HS-27A (cell line): ENCODE data around the gene RMRP.

Experiments
- DNase-seq: peaks from one replicate; pipeline ENCODE4 v3.0.0-alpha.2; 2012; ENCODE audit warnings: low read depth, missing footprints

The RMRP gene

DNA sequence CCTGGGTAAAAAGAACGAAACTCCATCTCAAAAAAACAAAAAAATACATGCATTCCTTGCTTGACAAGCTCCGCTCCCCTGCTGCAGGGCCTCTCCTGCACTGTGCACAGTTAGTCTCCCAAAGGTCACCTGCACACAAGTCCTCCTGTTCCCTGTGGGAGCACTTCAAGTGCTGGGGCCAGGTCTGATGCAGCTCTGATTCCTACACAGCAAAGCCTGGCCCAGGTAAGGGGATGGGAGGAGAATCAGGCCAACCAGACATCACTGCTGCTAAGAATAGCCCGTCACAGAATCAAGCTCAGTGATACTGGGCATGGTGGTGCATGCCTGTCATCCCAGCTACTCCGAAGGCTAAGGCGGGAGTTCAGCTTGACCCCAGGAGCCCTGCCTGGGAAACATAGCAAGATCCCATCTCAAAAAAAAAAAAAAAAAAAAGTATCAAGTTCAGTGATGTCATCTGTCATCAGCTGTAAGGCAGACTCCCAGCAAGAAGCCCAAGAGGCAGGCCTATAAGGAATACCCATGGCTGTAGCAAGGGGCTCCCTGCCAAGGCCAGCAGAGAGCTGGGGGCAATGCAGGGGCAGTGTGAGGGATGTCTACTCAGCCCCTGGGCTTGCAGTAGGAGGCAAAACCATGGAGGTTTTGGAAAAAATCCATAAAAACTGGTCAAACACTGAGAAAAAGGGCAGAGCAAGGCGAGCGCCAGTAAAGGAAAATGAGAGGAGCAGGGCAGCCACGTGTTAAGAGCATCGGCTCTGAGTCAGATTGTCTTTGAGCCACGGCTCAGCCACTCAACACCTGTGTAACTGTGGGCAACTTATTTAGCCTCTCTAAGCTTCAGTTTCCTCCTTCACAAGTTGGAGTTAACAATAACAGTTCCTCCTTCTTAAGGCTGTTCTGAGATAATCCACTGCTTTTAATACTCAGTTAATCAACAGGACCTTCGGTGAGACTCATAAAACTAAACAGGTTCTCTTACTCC, 28.7 kb upstream of the RMRP start:
- no peak for DNase-seq

DNA sequence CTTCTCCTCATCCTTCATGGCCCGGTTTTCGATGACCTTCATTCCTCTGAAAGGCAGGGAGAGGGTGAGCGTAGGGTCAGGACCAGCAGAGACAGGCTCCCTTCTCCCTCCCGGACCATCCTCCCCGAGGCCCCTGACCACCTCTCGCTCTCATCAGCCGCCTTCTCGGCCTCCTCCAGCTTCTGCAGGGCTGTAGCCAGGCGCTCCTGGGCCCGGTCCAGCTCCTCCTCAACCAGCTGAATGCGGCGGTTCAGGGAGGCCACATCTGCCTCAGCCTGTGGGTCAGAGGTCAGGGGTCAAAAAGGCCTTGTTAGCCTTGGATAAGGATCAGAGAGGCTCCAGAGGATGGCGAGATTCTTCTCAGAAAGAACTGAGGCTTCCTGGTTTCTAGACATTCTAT, 27.7 kb upstream of the RMRP start:
- no peak for DNase-seq

DNA sequence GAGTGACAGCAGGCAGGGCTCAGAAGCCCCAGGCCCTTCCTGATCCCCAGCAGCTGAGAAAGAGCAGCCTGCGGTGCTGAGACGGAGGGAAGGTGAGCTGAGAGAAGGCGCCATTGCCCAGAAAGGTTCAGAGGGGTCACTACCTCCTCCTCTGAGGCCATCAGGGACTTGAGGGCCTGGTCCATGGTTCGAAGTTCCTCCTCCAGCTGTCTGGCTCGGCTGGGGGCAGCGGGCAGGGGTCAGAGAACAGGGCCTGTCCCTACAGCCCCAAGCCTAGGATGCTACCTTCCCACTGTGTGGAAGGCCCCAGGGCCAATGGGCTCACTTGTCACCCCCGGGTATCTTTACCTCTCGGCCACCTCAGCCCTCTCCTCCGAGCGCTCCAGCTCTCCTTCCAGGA, 27.1 kb upstream of the RMRP start:
- DNase-seq = no peak

DNA sequence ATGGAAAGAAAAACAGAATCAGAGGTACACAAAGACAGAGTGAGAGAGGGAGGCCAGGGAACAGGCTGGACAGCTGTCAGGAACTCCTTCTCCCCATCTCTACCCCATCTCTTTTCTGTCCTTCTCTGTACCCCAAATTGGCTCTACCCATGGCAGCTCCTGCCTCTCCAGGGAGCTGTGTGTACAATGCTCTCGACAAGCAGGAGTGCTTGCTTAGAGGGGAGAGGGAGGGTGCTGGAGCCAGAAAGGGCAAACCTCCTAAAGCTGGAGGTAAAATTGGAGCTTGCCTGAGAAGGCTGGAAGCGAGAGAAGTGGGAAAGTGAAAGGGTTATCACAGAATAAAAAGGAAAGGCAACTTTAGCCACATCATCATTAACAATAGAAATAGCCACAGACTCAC, 25.5 kb upstream of the RMRP start:
- no peak for DNase-seq

DNA sequence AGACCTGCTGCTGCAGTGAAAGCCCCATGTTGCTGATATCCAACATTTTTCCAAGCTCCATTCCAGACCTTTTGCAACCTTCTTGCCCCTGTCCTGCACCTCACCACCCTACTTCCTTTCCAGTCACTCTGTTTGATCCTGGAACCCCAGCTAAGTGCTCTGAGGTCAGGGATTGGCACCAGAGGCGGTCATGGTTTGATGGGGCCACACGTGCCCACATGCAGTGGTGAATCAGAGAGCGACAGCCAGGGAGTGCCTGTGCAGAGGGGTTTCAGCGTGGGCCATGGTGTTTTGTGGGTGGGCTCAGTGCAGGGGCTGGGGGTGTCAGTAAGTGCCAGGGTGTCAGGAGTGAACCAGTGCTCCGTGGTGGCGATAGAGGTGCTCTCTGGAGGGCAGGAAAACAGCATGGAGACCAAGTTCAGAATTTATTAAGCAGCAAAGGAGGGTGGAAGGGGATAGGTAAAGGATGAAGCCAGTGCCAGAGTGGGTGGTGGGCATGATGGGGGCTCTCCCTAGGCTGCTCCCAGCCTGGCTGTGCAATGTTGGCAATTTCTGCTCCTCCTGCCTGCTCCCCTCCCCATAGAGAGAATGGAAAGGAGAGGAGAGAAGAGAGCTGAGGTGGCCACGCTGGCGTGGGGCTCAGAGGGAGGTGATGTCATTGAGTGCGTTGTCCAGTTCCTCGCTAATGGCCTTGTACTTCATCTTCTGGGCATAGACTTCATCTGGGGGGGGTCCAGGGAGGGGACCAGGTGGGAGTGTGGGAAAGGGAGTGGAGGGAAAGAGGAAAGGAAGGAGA, 24.9 kb upstream of the RMRP start:
- no peak for DNase-seq

DNA sequence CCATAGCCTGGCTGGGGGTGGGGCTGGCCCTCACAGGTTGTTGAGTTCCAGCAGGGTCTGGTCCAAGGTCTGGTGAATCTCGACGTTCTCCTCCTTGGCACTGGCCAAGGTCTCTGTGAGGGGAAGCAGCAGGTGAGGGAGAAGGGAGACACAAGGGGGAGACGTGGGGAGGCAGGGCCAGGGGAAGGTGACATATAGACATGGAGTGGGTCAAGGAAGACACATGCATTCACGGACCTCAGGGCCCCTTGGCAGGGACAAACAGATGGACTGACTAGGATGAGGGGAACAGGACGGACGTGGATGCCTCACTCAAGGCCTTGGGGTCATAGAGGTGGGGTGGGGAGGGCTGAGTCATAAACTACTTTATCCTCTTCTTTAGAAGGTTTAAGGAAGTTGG, 24.2 kb upstream of the RMRP start:
- DNase-seq = no peak

DNA sequence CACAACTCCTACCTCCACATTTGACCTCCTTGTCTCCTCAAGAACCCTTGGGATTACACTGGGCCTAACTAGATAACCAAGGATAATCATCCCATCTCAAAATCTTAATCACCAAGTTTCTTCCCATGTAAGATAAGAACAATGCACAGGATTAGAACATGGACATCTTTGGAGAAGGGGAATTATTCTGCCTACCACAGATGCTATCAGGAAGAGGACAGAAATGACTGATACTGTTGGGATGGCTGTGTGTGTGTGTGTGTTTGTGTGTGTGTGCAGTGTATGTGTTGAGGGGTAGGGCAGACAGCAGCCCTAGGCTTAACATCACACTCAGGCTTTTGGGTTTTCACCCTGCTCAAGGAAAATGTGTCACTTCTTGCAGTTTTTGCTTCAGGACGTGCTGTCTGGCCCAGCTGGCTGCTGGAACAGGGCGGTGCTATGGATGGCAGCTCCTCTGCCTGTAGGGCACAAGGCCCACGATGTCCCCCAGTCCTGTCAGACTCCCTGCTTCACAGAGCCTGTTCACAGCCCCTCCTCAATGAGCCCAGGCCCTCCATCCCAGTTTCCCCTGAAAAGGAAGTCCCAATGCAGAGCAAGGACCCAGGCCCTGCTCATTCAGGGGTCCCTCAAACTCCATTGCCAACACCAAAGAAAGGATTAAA, 23.7 kb upstream of the RMRP start:
- no peak for DNase-seq

DNA sequence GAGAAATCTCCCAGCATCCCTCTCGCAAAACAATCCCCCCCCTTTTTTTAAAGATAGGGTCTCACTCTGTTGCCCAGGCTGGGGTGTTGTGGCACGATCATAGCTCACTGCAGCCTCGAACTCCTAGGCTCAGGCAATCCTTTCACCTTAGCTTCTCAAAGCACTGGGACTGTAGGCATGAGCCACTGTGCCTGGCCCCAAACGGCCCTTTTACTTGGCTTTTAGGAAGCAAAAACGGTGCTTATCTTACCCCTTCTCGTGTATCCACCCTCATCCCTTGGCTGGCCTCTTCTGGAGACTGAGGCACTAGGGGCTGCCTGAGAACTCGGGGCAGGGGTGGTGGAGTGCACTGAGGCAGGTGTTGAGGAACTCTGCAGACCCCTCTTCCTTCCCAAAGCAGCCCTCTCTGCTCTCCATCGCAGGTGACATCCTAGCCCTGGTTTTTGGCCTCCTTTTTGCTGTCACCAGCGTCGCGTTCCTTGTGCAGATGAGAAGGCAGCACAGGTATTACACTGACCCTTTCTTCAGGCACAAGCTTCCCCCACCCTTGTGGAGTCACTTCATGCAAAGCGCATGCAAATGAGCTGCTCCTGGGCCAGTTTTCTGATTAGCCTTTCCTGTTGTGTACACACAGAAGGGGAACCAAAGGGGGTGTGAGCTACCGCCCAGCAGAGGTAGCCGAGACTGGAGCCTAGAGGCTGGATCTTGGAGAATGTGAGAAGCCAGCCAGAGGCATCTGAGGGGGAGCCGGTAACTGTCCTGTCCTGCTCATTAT, 22.7 kb upstream of the RMRP start:
- no peak for DNase-seq

DNA sequence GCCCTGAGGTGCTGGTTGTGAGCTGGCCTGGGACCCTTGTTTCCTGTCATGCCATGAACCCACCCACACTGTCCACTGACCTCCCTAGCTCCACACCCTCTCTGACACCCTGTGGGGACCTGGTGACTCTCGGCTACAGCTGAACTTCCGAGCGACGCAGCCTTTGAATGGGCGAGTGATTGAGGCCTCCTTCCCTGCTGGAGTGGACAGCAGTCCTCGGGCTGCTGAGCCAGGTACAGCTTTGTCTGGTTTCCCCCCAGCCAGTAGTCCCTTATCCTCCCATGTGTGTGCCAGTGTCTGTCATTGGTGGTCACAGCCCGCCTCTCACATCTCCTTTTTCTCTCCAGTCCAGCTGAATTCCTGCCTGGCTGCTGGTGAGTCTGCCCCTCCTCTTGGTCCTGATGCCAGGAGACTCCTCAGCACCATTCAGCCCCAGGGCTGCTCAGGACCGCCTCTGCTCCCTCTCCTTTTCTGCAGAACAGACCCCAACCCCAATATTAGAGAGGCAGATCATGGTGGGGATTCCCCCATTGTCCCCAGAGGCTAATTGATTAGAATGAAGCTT, 22.0 kb upstream of the RMRP start:
- DNase-seq = no peak

DNA sequence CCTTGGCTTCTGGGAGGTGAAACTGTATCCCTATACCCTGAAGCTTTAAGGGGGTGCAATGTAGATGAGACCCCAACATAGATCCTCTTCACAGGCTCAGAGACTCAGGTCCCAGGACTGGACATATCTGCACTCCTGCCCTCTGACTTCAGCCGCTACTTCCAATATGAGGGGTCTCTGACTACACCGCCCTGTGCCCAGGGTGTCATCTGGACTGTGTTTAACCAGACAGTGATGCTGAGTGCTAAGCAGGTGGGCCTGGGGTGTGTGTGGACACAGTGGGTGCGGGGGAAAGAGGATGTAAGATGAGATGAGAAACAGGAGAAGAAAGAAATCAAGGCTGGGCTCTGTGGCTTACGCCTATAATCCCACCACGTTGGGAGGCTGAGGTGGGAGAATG, 21.3 kb upstream of the RMRP start:
- no peak for DNase-seq

DNA sequence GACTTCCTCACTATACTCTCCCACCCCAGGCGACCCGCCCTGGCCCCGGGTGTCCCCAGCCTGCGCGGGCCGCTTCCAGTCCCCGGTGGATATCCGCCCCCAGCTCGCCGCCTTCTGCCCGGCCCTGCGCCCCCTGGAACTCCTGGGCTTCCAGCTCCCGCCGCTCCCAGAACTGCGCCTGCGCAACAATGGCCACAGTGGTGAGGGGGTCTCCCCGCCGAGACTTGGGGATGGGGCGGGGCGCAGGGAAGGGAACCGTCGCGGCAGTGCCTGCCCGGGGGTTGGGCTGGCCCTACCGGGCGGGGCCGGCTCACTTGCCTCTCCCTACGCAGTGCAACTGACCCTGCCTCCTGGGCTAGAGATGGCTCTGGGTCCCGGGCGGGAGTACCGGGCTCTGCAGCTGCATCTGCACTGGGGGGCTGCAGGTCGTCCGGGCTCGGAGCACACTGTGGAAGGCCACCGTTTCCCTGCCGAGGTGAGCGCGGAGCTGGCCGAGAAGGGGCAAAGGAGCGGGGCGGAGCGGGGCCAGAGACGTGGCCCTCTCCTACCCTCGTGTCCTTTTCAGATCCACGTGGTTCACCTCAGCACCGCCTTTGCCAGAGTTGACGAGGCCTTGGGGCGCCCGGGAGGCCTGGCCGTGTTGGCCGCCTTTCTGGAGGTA, 18.0 kb upstream of the RMRP start:
- DNase-seq = no peak

DNA sequence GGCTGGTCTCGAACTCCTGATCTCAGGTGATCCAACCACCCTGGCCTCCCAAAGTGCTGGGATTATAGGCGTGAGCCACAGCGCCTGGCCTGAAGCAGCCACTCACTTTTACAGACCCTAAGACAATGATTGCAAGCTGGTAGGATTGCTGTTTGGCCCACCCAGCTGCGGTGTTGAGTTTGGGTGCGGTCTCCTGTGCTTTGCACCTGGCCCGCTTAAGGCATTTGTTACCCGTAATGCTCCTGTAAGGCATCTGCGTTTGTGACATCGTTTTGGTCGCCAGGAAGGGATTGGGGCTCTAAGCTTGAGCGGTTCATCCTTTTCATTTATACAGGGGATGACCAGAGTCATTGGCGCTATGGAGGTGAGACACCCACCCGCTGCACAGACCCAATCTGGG, 17.4 kb upstream of the RMRP start:
- no peak for DNase-seq

DNA sequence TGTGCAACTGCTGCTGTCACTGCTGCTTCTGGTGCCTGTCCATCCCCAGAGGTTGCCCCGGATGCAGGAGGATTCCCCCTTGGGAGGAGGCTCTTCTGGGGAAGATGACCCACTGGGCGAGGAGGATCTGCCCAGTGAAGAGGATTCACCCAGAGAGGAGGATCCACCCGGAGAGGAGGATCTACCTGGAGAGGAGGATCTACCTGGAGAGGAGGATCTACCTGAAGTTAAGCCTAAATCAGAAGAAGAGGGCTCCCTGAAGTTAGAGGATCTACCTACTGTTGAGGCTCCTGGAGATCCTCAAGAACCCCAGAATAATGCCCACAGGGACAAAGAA, 16.2 kb upstream of the RMRP start:
- DNase-seq = no peak

DNA sequence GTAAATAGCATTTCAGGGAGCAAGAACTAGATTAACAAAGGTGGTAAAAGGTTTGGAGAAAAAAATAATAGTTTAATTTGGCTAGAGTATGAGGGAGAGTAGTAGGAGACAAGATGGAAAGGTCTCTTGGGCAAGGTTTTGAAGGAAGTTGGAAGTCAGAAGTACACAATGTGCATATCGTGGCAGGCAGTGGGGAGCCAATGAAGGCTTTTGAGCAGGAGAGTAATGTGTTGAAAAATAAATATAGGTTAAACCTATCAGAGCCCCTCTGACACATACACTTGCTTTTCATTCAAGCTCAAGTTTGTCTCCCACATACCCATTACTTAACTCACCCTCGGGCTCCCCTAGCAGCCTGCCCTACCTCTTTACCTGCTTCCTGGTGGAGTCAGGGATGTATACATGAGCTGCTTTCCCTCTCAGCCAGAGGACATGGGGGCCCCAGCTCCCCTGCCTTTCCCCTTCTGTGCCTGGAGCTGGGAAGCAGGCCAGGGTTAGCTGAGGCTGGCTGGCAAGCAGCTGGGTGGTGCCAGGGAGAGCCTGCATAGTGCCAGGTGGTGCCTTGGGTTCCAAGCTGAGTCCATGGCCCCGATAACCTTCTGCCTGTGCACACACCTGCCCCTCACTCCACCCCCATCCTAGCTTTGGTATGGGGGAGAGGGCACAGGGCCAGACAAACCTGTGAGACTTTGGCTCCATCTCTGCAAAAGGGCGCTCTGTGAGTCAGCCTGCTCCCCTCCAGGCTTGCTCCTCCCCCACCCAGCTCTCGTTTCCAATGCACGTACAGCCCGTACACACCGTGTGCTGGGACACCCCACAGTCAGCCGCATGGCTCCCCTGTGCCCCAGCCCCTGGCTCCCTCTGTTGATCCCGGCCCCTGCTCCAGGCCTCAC, 15.6 kb upstream of the RMRP start, which contains the start of gene CA9:
CA9 (plus strand) TSS at position 797 of the 893 bp plus-strand sequence; CDS start at position 829, 32 bp downstream.
- DNase-seq = no peak

DNA sequence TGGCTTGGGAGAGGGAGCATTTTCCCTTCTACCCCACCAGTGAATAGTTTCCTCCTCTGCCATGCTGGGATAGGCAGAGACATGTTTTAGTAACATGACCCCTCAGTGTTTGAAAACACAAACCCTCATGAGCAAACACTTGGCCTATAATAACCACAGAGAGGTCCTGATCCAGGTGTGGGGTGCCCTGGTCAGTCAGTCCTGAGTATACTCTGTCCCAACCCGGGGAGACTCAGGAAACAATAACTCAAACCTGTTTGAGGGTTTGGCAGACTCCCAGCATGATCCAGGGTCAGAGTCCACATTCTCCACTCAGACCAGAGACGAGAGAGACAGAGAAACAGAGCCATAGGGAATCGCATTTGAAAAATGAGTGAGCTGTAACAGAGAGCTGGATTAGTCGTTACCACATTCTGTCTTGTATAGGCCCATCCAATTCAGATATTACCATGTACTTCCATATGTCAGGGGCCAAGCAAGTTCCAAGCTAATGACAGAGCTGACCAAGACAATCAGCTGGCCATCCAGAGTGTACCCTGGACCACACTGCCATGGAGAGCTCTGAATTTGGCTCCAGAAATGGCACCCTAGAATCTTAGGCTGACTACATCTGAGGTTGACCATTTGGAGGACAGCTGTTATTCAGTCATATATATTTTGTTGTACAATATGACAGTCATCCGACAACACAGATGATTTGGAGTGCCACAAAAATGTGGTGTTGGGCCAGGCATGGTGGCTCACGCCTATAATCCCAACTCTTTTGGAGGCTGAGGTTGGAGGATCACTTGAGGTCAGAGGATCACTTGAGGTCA, 11.7 kb upstream of the RMRP start:
- DNase-seq = no peak

DNA sequence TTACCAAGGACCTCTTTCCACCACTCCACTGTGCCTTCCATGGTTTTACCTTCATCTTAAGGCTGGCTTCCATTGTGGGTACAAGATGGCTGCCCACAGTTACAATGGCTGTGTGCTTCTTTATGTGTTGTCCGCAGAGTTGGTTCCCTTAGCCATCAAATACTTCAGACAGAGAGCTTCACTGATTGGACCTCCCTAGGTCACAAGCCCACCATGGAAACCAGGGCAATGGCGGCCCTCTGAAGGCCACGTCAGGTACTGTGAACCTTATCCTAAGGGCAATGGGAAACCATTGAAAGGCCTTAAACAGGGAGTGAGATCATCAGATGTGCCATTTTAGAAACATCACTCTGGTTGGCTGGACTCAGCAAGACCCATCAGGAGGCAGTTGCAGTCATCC, 10.1 kb upstream of the RMRP start:
- DNase-seq = no peak

DNA sequence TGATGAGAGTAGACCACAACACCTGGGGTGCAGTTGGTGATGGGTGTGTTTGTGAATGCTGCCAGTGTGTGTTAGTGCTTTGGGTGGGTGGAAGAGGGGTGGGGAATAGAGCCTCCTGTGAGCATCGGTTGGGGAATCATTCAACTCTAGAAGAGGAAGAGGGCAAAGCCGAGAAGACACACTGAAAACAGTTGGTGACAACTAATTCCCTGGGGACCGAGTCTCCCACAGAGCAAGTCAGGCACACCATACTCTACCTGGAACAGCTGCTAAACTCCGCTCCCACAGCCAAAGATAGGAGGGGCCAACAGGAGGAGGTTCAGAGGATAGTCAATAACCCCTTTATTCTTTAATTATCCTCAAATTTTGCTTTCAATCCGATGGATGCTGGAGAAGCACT, 8.7 kb upstream of the RMRP start:
- DNase-seq = no peak

DNA sequence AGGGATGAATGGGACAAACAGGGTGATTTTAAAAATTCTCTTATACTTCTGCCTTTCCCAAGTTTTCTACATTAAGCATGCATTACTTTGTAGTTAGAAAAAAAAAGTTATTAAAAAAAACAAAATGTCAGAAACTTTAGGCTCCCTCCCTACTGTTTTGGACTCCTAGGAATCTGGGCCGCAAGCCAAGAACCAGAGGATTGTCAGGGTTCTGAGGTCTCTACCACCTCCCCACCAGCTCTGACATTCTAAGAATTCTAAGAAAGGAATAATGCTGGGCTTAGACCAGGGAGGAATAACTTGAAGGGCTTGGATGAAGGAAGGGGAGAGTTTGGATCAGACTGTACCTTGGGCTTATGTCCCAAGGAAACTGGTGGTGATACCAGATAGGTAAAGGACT, 8.2 kb upstream of the RMRP start:
- no peak for DNase-seq

DNA sequence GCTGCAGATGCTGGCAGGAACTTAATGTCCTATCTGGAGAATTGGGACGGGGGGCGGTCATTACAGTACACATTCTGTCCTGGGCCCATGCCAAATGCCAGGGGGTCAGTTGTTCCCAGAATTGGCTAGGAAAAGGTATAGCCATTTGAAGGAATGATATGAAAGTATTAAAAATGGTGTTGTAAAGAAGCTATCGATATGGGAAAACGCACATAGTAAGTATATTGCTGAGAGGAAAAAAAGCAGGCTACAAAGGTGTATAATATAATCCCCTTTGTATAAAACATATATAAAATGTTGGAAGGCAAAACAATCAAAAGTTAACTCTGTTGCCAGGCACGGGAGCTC, 7.6 kb upstream of the RMRP start:
- DNase-seq = no peak
